Medulla oblongata (tissue), 1 donor: ENCODE measurements around the gene AQP12B.

Source experiments
- DNase-seq: peaks from one replicate; pipeline ENCODE4 v3.0.0-alpha.2; 2015; ENCODE audit errors: extremely low spot score

The AQP12B gene

DNA sequence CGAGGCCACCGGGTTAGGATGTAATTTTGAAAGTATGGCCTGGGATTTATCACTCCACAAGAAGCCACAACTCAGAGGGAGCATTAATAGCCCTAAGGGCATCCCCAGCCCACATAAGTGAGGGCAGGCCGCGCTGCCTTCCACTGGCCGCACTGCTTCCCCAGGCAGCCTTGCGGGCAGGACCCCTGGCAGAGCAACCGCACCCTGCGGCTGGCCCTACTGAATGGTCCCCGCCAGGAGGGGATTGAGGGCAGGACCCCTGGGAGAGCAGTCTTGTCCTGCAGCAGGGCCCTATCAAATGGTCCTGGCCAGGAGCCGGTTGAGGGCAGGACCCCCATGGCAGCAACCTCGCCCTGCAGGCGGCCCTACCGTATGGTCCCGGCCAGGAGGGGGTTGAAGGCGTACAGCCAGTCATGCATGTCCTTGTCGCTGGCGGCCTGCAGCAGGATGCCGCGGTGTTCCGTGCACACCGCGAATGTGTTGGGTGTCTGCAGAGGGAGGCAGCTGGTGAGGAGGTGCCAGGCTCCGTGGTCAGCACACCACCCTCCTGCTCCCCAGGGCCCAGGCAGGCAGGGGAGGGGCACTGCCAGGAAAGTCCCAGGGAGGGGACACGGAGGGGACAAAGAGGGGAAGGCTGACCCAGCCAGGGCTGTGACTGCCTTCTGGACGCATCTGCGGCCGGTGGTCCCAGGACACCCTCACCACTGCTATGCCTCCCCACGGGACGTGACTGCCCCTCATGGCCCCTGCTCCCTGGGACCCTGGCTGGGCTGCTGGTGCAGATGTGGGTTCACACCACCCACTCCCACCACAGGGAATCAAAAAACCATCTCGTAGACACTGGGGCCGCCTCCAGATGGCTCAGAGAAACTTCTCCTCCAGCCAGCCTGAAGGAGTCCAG, 35.2 kb upstream of the AQP12B start:
- no peak for DNase-seq

- DNase-seq: no peak
These were observed 34.5 kb upstream of the AQP12B start for GRCh38 chr2:240717181-240717641.

- DNase-seq: no peak
These were observed 33.6 kb upstream of the AQP12B start for GRCh38 chr2:240716130-240716798.

GRCh38 chr2:240714747-240715725, 32.4 kb upstream of the AQP12B start:
- DNase-seq: no peak

GRCh38 chr2:240713928-240714746, 31.5 kb upstream of the AQP12B start:
- DNase-seq: no peak

- no peak for DNase-seq
These were observed 30.6 kb upstream of the AQP12B start for GRCh38 chr2:240713071-240713927.

- DNase-seq: no peak
These were observed 29.4 kb upstream of the AQP12B start for GRCh38 chr2:240712121-240712520.

GRCh38 chr2:240711701-240712100, 29.0 kb upstream of the AQP12B start:
- no peak for DNase-seq

GRCh38 chr2:240711296-240711695, 28.6 kb upstream of the AQP12B start:
- DNase-seq: no peak

- DNase-seq: no peak
These were observed 25.8 kb upstream of the AQP12B start for GRCh38 chr2:240708457-240708856.

GRCh38 chr2:240707821-240708220, 25.1 kb upstream of the AQP12B start:
- DNase-seq: no peak

DNA sequence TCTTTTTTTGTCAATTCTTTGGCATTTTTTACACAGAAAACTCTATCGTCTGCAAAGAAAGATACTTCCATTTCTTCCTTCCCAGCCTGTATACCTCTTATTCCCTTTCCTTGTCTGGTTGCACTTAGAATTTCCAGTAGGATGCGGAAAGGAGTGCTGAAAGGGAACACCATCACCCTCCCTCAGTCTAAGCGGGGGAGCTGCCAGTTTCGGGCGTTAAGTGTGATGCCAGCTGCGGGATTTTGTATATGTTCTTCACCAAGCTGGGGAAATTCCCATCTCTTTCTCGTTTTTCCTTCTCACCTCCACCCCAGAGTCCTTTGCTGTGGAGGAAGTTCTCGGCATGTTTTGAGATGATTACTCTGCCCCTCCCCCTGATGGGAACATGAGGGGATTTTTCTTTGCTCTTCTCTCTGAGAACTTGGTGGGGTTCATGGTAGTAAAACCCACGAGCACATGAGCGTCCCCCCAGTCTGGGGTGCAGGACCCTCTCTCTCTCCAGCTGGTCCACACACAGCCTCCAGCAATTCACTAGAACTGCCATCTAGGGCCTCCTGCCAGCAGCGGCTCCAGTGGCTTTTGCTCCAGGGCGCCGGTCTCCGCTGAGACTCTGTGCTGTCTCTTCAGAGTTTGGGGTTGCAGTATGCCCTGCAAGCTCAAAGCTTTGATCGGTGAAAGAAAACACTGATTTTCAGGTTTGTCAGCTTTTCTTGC, 24.5 kb upstream of the AQP12B start:
- no peak for DNase-seq

- peak; percentile 51 for DNase-seq
These were observed 22.6 kb upstream of the AQP12B start for GRCh38 chr2:240705204-240705791.

- DNase-seq: no peak
These were observed 22.0 kb upstream of the AQP12B start for GRCh38 chr2:240704651-240705050.

- DNase-seq: no peak
These were observed 21.0 kb upstream of the AQP12B start for GRCh38 chr2:240703417-240704341.

- DNase-seq: no peak
These were observed 19.9 kb upstream of the AQP12B start for GRCh38 chr2:240702640-240703011.

DNA sequence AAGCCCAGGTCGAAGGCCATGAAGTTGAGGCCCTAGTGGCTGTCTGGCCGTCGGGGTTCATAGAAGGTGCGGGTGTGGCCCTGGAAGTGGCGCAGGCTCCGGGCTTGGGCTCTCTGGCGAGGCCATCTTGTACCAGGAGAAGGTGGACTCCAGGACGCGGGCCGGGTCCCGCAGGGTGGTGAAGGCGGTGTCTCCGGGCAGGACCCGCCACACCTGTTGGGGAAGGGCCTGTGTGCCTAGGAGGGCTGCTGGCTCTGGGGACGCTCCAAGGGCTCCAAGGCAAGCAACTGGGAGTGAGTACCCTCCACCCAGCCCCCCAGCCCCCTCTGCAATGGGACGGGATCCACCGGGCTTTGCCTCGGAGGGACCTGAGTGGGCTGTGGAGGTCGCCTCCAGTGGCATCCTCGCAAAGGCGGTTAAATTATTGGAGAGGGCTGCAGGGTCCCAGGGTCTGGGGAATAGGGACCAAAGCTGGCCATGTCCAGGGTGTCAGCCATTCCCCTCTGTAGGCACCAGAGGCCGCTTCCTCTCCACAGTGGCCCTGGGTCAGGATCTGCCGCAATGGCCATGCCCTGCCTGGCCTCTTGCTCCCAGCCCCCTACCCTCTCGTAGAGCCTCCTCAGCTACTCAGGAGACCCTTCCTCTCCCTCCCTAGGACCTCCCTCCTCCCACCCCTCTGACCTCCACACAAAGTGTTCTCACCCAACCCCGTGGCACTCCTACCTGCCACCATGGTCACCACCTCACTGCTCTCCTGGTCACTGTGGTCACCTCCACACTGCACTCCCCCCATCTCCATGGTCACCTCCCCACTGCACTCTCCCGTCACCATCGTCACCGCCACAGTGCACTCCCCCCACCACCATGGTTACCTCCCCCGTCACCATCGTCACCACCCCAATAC, 19.3 kb upstream of the AQP12B start:
- DNase-seq: no peak
